ENCODE measurements around the gene TLNRD1. TPM values are rescaled to one million over a fixed set of nuclear protein-coding genes. Genes with fewer than 3 reads are reported as not detected.

The TLNRD1 gene
- total RNA-seq, 1 donor from 2014 or later, result 5.5 TPM

GRCh38 chr15:80998251-80998650, 2.5 kb upstream of the TLNRD1 start:
- no peaks in the 10 kb centered on the region for H3K9me3 ChIP-seq (replicated peaks)
- H3K4me1 ChIP-seq, result peaks cover 40% of the 10 kb centered on the region
- H3K4me3 ChIP-seq, result peak overlapping the region; percentile 23
- peak overlapping the region; percentile 99 for H3K27ac ChIP-seq (replicated peaks)
- TF ChIP-seq CTCF (IDR thresholded peaks at IDR 0.05; ENCODE audit: borderline replicate concordance), result no peak
- H3K36me3 ChIP-seq, result peaks cover 8% of the 10 kb centered on the region
- peaks cover 14% of the 10 kb centered on the region for H3K27me3 ChIP-seq (ENCODE audit: low read depth)
- DNase-seq, result no peak
- intact Hi-C loops (cut with micrococcal nuclease), result loop anchor here (10.0 kb wide), 1 partner anchor 267 kb away; no protein-coding TSS in a partner anchor

GRCh38 chr15:80999623-81000036, 1.1 kb upstream of the TLNRD1 start:
- no peak for DNase-seq
- Histone ChIP-seq H3K4me1 (peaks cover 54% of the 10 kb centered on the region), H3K36me3 (peaks cover 20% of the 10 kb centered on the region), H3K4me3 (peak overlapping the region; percentile 93), H3K27ac (replicated peaks) (peak overlapping the region; percentile 99), H3K27me3 (ENCODE audit: low read depth) (peaks cover 14% of the 10 kb centered on the region), H3K9me3 (replicated peaks) (no peaks in the 10 kb centered on the region)
- no peak for TF ChIP-seq CTCF (IDR thresholded peaks at IDR 0.05; ENCODE audit: borderline replicate concordance)
- intact Hi-C loops (cut with micrococcal nuclease), result loop anchor here (10.0 kb wide), 1 partner anchor 265 kb away; no protein-coding TSS in a partner anchor

DNA sequence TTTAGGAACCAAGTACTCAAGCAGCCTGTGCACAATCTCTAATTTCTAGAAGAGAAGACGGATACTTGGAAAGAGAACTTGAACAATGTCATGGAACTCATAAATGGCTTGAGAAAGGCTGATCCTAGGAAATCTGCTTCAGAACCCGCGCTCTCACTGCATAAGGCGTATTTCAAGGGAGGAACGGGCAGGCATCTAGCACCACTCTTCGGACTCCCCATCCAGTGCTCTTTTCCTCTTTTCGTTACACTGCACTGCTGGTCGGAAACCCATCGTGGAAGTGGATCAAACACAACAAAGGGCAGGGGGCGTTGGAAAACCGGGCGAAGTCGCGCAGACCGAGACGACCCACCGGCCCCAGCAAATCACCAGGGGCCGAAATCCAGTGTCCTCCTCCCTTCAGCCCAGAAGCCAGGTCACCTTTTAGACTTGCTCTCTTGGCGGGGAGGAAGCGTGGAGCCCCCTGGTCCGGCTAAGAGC, 539 bp upstream of the TLNRD1 start:
- H3K4me3 ChIP-seq, result peak overlapping the region; percentile 93
- H3K4me1 ChIP-seq, result peaks cover 60% of the 10 kb centered on the region
- peaks cover 20% of the 10 kb centered on the region for H3K36me3 ChIP-seq
- peaks cover 14% of the 10 kb centered on the region for H3K27me3 ChIP-seq (ENCODE audit: low read depth)
- no peak for DNase-seq
- H3K27ac ChIP-seq (replicated peaks), result peak overlapping the region; percentile 99
- TF ChIP-seq CTCF (IDR thresholded peaks at IDR 0.05; ENCODE audit: borderline replicate concordance), result no peak
- intact Hi-C loops (cut with micrococcal nuclease), result no loop called here
- H3K9me3 ChIP-seq (replicated peaks), result no peaks in the 10 kb centered on the region

GRCh38 chr15:81001152-81002008, 657 bp downstream of the TLNRD1 start:
- DNase-seq, result peak; percentile 73
- Histone ChIP-seq H3K9me3 (replicated peaks) (no peaks in the 10 kb centered on the region), H3K4me3 (peak overlapping the region; percentile 93), H3K27ac (replicated peaks) (peak overlapping the region; percentile 99), H3K36me3 (peaks cover 20% of the 10 kb centered on the region), H3K4me1 (peaks cover 72% of the 10 kb centered on the region), H3K27me3 (ENCODE audit: low read depth) (peaks cover 14% of the 10 kb centered on the region)
- no peak for TF ChIP-seq CTCF (IDR thresholded peaks at IDR 0.05; ENCODE audit: borderline replicate concordance)
- intact Hi-C loops (cut with micrococcal nuclease), result no loop called here

GRCh38 chr15:81002009-81002330, 1.2 kb downstream of the TLNRD1 start:
- Histone ChIP-seq H3K27ac (replicated peaks) (peak overlapping the region; percentile 99), H3K4me1 (peaks cover 77% of the 10 kb centered on the region), H3K4me3 (peak overlapping the region; percentile 93), H3K9me3 (replicated peaks) (no peaks in the 10 kb centered on the region), H3K36me3 (peaks cover 20% of the 10 kb centered on the region), H3K27me3 (ENCODE audit: low read depth) (peaks cover 14% of the 10 kb centered on the region)
- no peak for TF ChIP-seq CTCF (IDR thresholded peaks at IDR 0.05; ENCODE audit: borderline replicate concordance)
- intact Hi-C loops (cut with micrococcal nuclease), result no loop called here
- no peak for DNase-seq

All from left ventricle myocardium inferior (tissue), 1 donor.